Colonic mucosa (tissue), 4 donors: ENCODE data around the gene RGMA. TPM values are rescaled to one million over a fixed set of nuclear protein-coding genes. Genes with fewer than 3 reads are reported as not detected.

Experiments used
- DNase-seq: peaks from one replicate; pipeline ENCODE4 v3.0.0-alpha.2; 2020
- H3K27ac ChIP-seq: fragments of 200-600 bp; one replicate; pipeline ENCODE4 v1.8.0; 2021
- H3K27me3 ChIP-seq: fragments of 200-600 bp; one replicate; pipeline ENCODE4 v1.8.0; 2021
- H3K36me3 ChIP-seq: fragments of 200-600 bp; one replicate; pipeline ENCODE4 v1.8.0; 2021
- H3K4me1 ChIP-seq: fragments of 200-600 bp; one replicate; pipeline ENCODE4 v1.8.0; 2021; ENCODE audit warnings: mild to moderate bottlenecking
- H3K4me3 ChIP-seq: fragments of 200-600 bp; one replicate; pipeline ENCODE4 v1.8.0; 2021
- H3K9ac ChIP-seq, 2 donors: one replicate each; pipeline ENCODE4 v1.7.0; 2013; ENCODE audit warnings: control low read depth in 2 of 2, low read depth in 2 of 2, low read length in 2 of 2
- H3K9me3 ChIP-seq: fragments of 200-600 bp; one replicate; pipeline ENCODE4 v1.8.0; 2021
- CTCF ChIP-seq: fragments of 200-600 bp; IDR thresholded peaks from one replicate; pipeline ENCODE4 v1.8.0; 2022; ENCODE audit warnings: antibody characterized with exemption, mild to moderate bottlenecking
- intact Hi-C: fragments of 100-400 bp; cut with DNase I; formaldehyde crosslinking; loops from one replicate; pipeline ENCODE4 v1.14.1; 2022
- total RNA-seq, 2 donors: library from RNA; stranded (reverse); fragmentation: NEBNext Ultra II Directional in 1 of 2; extraction: Animal tissue kit (Norgen Biotek cat#: 25700) in 1 of 2; gene quantifications; one replicate each; pipeline ENCODE4 v1.2.1, GENCODE V29; 2021
- donor health status: healthy.
- donor health status: DM: no; HTN: no; CAD: no.
- donor health status: DM: no; HTN: no; CAD: no.

Gene RGMA
- total RNA-seq, 2 donors from 2014 or later, result 4.2 to 12.4 TPM

GRCh38 chr15:93026380-93026817, 62.6 kb downstream of the RGMA start:
- H3K36me3 ChIP-seq, result peaks cover 6% of the 10 kb centered on the region
- intact Hi-C loops, result loop anchor here (10.0 kb wide), 1 partner anchor 232 kb away; no protein-coding TSS in a partner anchor
- no peak overlapping the region for H3K9ac ChIP-seq
- no peak overlapping the region for H3K27ac ChIP-seq
- peaks cover 7% of the 10 kb centered on the region for H3K4me1 ChIP-seq
- TF ChIP-seq CTCF, result no peak
- no peaks in the 10 kb centered on the region for H3K27me3 ChIP-seq
- H3K9me3 ChIP-seq, result no peaks in the 10 kb centered on the region
- H3K4me3 ChIP-seq, result no peak overlapping the region
- DNase-seq, result no peak

GRCh38 chr15:93025625-93025982, 63.4 kb downstream of the RGMA start:
- no peak overlapping the region for H3K4me3 ChIP-seq
- no peak for DNase-seq
- no peaks in the 10 kb centered on the region for H3K27me3 ChIP-seq
- H3K9me3 ChIP-seq, result no peaks in the 10 kb centered on the region
- H3K27ac ChIP-seq, result no peak overlapping the region
- no peak overlapping the region for H3K9ac ChIP-seq
- TF ChIP-seq CTCF, result no peak
- H3K4me1 ChIP-seq, result peaks cover 7% of the 10 kb centered on the region
- H3K36me3 ChIP-seq, result peaks cover 11% of the 10 kb centered on the region
- intact Hi-C loops, result loop anchor here (10.0 kb wide), 1 partner anchor 231 kb away; no protein-coding TSS in a partner anchor

GRCh38 chr15:93024716-93025624, 64.0 kb downstream of the RGMA start:
- H3K9ac ChIP-seq, result no peak overlapping the region
- H3K27me3 ChIP-seq, result no peaks in the 10 kb centered on the region
- H3K27ac ChIP-seq, result no peak overlapping the region
- no peak overlapping the region for H3K4me3 ChIP-seq
- TF ChIP-seq CTCF, result no peak
- peaks cover 7% of the 10 kb centered on the region for H3K4me1 ChIP-seq
- intact Hi-C loops, result loop anchor here (10.0 kb wide), 1 partner anchor 230 kb away; no protein-coding TSS in a partner anchor
- no peak for DNase-seq
- H3K9me3 ChIP-seq, result no peaks in the 10 kb centered on the region
- peaks cover 18% of the 10 kb centered on the region for H3K36me3 ChIP-seq

GRCh38 chr15:93024293-93024692, 64.7 kb downstream of the RGMA start:
- intact Hi-C loops, result loop anchor here (10.0 kb wide), 1 partner anchor 229 kb away; no protein-coding TSS in a partner anchor
- Histone ChIP-seq H3K4me1 (peaks cover 5% of the 10 kb centered on the region), H3K27me3 (no peaks in the 10 kb centered on the region), H3K4me3 (no peak overlapping the region), H3K9me3 (no peaks in the 10 kb centered on the region), H3K27ac (no peak overlapping the region), H3K9ac (no peak overlapping the region), H3K36me3 (peaks cover 18% of the 10 kb centered on the region)
- no peak for TF ChIP-seq CTCF
- DNase-seq, result no peak

- DNase-seq, result no peak
- intact Hi-C loops, result loop anchor here (10.0 kb wide), 1 partner anchor 226 kb away; no protein-coding TSS in a partner anchor
- H3K9ac ChIP-seq, result no peak overlapping the region
- H3K9me3 ChIP-seq, result no peaks in the 10 kb centered on the region
- H3K36me3 ChIP-seq, result peaks cover 21% of the 10 kb centered on the region
- no peak for TF ChIP-seq CTCF
- H3K27me3 ChIP-seq, result no peaks in the 10 kb centered on the region
- no peak overlapping the region for H3K4me3 ChIP-seq
- no peaks in the 10 kb centered on the region for H3K4me1 ChIP-seq
- H3K27ac ChIP-seq, result no peak overlapping the region
Measured at GRCh38 chr15:93020976-93021772, 67.8 kb downstream of the RGMA start.
